Small intestine (tissue), 7 donors: ENCODE measurements around the gene ZBED1. TPM values are rescaled to one million over a fixed set of nuclear protein-coding genes. Genes with fewer than 3 reads are reported as not detected.
"Not testable (repeated sequence)": the region's sequence is repeated elsewhere in the genome, so short reads cannot be mapped to it uniquely, and the experiment has no call there.

Experiments
- DNase-seq, 2 donors: peaks; one replicate each; pipeline versions ENCODE4 v3.0.0 to v3.0.0-alpha.2; 2013
- FAIRE-seq: peaks from 2 replicates; lab custom pipeline; 2012; peaks lifted over from hg19 to GRCh38; lab: Jason Lieb, UNC
- H3K27ac ChIP-seq, 3 donors: one replicate each; pipeline ENCODE4 v1.5.1; 2013; ENCODE audit warnings: low read length in 2 of 3, mild to moderate bottlenecking in 2 of 3, control low read depth in 1 of 3, inconsistent platforms in 1 of 3, low read depth in 1 of 3, moderate library complexity in 1 of 3
- H3K27me3 ChIP-seq, 3 donors: one replicate each; pipeline ENCODE4 v1.6.1; 2013; ENCODE audit warnings: low read length in 3 of 3, inconsistent platforms in 1 of 3; ENCODE audit not compliant: control insufficient read depth in 3 of 3, insufficient read depth in 3 of 3
- H3K36me3 ChIP-seq, 3 donors: one replicate each; pipeline ENCODE4 v1.6.1; 2013; ENCODE audit warnings: low read length in 3 of 3, inconsistent platforms in 1 of 3, low read depth in 1 of 3, mild to moderate bottlenecking in 1 of 3, moderate library complexity in 1 of 3; ENCODE audit not compliant: control insufficient read depth in 3 of 3, insufficient read depth in 2 of 3
- H3K4me1 ChIP-seq, 3 donors: one replicate each; pipeline ENCODE4 v1.6.1; 2013; ENCODE audit warnings: low read length in 2 of 3, inconsistent platforms in 1 of 3, low read depth in 1 of 3, mild to moderate bottlenecking in 1 of 3, moderate library complexity in 1 of 3; ENCODE audit not compliant: control insufficient read depth in 3 of 3, insufficient read depth in 2 of 3
- H3K4me3 ChIP-seq, 3 donors: one replicate each; pipeline ENCODE4 v1.5.1; 2013; ENCODE audit warnings: low read length in 3 of 3, control low read depth in 1 of 3, inconsistent platforms in 1 of 3, low read depth in 1 of 3, mild to moderate bottlenecking in 1 of 3, moderate library complexity in 1 of 3
- H3K9me3 ChIP-seq, 2 donors: one replicate each; pipeline ENCODE4 v1.6.1; 2013; ENCODE audit warnings: low read depth in 1 of 2, low read length in 1 of 2; ENCODE audit not compliant: control insufficient read depth in 2 of 2, insufficient read depth in 1 of 2
- WGBS, 3 donors: extraction: QIAGEN DNeasy Blood & Tissue Kit; methylation state at CpG; one replicate each; pipeline ENCODE4 v1.1.7; 2013; 5-methylcytosine and 5-hydroxymethylcytosine counted together
- polyA plus RNA-seq, 4 donors: library from polyadenylated mRNA; stranded (reverse) in 3 of 4; unstranded in 1 of 4; fragments of 200-250 nt in 3 of 4; fragments of 120-200 nt in 1 of 4; gene quantifications; one replicate each; pipeline versions ENCODE4 v1.2.1 to v1.2.3, GENCODE V29; 2013
- donor health status: healthy with polysubstance abuse.
- donor health status: control.
- donor health status: control.
- donor health status: Bipolar disorder and iron deficiency.
- donor health status: healthy.

ZBED1 gene
- polyA plus RNA-seq, 4 donors: 23.9 to 48.0 (median 30.3) TPM

- Histone ChIP-seq H3K9me3 (no peaks in the 10 kb centered on the region), H3K36me3 (peaks cover 3 to 71% (median 17%) of the 10 kb centered on the region in 3 donors), H3K27me3 (no peaks in the 10 kb centered on the region), H3K4me1 (peaks cover 0 to 3% (median 0%) of the 10 kb centered on the region in 3 donors), H3K4me3 (no peak overlapping the region), H3K27ac (no peak overlapping the region)
- DNase-seq (no peak), FAIRE-seq (no peak)
- WGBS, 3 donors: 66 to 75% (median 68%) methylated on average over 29 of the region's 29 CpGs
Observed at GRCh38 chrX:2486476-2487133, 14.2 kb downstream of the ZBED1 start.

GRCh38 chrX:2485789-2486345 lies 14.9 kb downstream of the ZBED1 start:
- H3K9me3 ChIP-seq: no peaks in the 10 kb centered on the region
- H3K4me1 ChIP-seq: peaks cover 0 to 3% (median 0%) of the 10 kb centered on the region in 3 donors
- H3K27me3 ChIP-seq: no peaks in the 10 kb centered on the region
- H3K4me3 ChIP-seq: no peak overlapping the region
- no peak for DNase-seq
- 77 to 91% (median 86%) methylated on average over 10 of the region's 10 CpGs for WGBS, 3 donors
- peak overlapping the region in 1 of 3 donors; percentile 69 for H3K27ac ChIP-seq
- peaks cover 3 to 65% (median 17%) of the 10 kb centered on the region in 3 donors for H3K36me3 ChIP-seq
- FAIRE-seq: no peak

DNA sequence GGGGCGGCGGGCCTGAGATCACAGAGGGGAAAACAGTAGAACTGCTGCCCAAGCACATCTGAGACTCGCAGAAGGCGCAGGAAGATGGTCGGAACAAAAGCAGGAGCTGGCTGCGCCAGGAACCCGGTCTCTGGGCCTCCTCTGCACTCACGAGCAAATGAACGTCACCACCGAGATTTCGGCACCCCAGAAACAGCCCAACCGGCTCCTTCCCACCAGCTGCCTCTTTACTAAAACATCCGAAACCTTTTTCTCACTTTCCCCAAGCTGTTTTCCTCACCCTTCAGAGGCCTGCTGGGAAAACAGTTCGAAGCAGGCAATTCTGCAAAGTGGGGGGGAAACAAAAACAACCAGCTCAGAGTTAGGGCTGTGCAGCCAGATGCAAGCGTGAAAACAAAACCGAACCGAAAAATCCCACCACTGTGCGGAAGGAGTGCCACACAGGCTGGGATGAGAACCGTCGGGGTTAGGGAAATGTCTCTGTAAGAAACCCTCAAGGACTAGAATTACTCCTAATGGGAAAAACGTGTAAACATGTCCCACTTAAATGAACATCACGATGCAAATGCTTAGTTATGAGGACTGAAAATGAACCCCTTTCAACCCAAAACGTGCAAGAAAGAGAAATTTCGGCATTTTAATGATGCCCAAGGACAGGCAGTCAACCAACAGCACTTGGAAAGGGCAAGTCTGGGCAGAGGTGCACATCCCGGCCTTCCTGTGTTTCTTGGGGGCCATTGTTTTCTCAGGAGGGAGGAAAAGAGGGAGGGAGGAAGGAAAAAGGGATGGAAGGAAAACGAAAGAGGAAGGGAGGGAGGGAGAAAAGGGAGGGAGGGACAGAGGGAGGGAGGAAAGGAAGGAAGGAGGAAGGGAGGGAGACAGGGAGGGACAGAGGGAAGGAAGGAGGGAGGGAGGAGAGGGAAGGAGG lies 15.8 kb downstream of the ZBED1 start:
- H3K27ac ChIP-seq: peak overlapping the region in 2 of 3 donors; percentile 38 to 41

DNA sequence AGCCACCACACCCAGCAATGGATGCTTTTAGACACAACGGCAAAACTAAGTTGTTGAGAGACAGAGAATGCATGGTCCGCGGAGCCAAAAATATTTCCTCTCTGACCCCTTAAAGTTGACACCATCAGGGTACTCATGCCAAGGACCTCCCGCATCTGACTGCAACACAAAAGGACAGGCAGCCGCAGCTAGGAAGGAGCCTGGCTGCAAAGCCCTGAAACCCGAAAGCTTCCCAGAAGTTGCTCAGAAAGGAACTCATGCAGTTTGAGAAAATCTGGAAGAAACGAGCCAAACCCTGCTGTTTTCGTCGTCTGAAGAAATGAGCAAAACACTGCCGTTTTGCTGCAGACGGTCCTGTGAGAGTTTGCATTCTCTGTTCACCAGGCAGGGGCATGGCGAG lies 16.5 kb downstream of the ZBED1 start:
- H3K4me3 ChIP-seq: no peak overlapping the region
- FAIRE-seq (no peak), DNase-seq (no peak)
- WGBS, 3 donors: 62 to 83% (median 81%) methylated on average over 12 of the region's 12 CpGs
- H3K36me3 ChIP-seq: peaks cover 3 to 58% (median 10%) of the 10 kb centered on the region in 3 donors
- H3K27me3 ChIP-seq: no peaks in the 10 kb centered on the region
- H3K27ac ChIP-seq: peak overlapping the region in 2 of 3 donors; percentile 33 to 41
- peaks cover 0 to 3% (median 0%) of the 10 kb centered on the region in 3 donors for H3K4me1 ChIP-seq
- peaks cover 0 to 8% of the 10 kb centered on the region in 2 donors for H3K9me3 ChIP-seq

More for the DNA sequence above, 15.8 kb downstream of the ZBED1 start:
- H3K9me3 ChIP-seq: peaks cover 0 to under 1% of the 10 kb centered on the region in 2 donors
- DNase-seq (no peak), FAIRE-seq (no peak)
- peaks cover 3 to 59% (median 14%) of the 10 kb centered on the region in 3 donors for H3K36me3 ChIP-seq
- no peak overlapping the region for H3K4me3 ChIP-seq
- H3K27me3 ChIP-seq: no peaks in the 10 kb centered on the region
- 59 to 77% (median 75%) methylated on average over 26 of the region's 26 CpGs for WGBS, 3 donors
- peaks cover 0 to 3% (median 0%) of the 10 kb centered on the region in 3 donors for H3K4me1 ChIP-seq

- H3K36me3 ChIP-seq: peaks cover 2 to 55% (median 10%) of the 10 kb centered on the region in 3 donors
- no peaks in the 10 kb centered on the region for H3K27me3 ChIP-seq
- no peak overlapping the region for H3K4me3 ChIP-seq
- H3K9me3 ChIP-seq: peaks cover 0 to 8% of the 10 kb centered on the region in 2 donors
- no peak overlapping the region for H3K27ac ChIP-seq
- 75 to 87% (median 75%) methylated on average over 16 of the region's 16 CpGs for WGBS, 3 donors
- DNase-seq (no peak), FAIRE-seq (no peak)
- peaks cover 0 to 3% (median 0%) of the 10 kb centered on the region in 3 donors for H3K4me1 ChIP-seq
Observed at GRCh38 chrX:2483398-2484060, 17.2 kb downstream of the ZBED1 start.

- 88 to 94% (median 92%) methylated on average over 10 to 12 of the region's 12 CpGs for WGBS, 3 donors
- not testable (repeated sequence) for H3K4me1 ChIP-seq, DNase-seq
Observed at GRCh38 chrX:2481597-2481996, 19.2 kb downstream of the ZBED1 start.

GRCh38 chrX:2479982-2480381 lies 20.8 kb downstream of the ZBED1 start:
- DNase-seq, FAIRE-seq: not testable (repeated sequence)

More at GRCh38 chrX:2481597-2481996, 19.2 kb downstream of the ZBED1 start:
- H3K9me3 ChIP-seq, H3K4me3 ChIP-seq, H3K27ac ChIP-seq, H3K27me3 ChIP-seq, FAIRE-seq: not testable (repeated sequence)
- peaks cover 0 to 37% (median 0%) of the 10 kb centered on the region in 3 donors for H3K36me3 ChIP-seq

More at GRCh38 chrX:2479982-2480381, 20.8 kb downstream of the ZBED1 start:
- WGBS, 3 donors: 94 to 98% (median 95%) methylated on average over 5 of the region's 5 CpGs
- H3K36me3 ChIP-seq: peaks cover 0 to 25% (median 0%) of the 10 kb centered on the region in 3 donors
- not testable (repeated sequence) for H3K4me3 ChIP-seq, H3K4me1 ChIP-seq, H3K9me3 ChIP-seq, H3K27ac ChIP-seq, H3K27me3 ChIP-seq
